ENCODE measurements around the gene RNF41.

DNA sequence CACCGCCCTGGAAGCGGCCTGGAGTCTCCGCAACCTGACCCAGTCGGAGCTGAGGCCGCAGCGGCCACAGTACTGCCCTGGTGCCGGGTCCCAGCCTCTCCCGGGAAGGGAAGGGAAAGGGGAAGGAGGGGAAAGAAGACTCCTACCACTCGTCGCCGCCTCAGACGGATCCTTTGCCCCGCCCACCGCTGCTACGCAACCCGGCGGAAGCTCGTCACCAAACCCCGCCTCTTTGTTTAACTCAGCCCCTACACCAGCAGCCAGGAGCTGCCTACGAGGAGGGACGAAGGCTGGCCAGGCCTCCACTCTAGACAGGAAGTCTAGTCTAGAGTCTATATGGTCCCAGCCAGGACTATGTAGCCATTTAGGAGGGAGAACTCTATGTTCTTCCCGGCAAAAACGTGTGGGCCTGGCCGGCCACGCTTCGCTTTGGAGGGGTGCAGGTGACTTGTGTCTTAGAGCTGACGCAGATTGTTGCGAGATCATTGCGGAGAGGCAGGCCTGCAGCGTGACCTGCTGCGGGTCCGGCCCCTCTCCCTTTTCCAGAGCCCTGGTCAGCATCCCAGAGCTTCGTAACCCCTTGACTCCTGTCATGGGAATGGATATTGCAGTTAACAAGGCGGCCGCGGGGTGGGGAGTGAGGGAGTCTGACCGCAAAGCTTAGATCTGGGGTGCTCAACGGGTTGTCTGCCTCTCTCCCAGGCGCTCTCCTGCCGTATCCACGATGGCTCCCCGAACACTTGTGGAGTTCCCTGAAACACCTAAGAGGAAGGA lies at the start of gene RNF41:
- TF ChIP-seq, protein P1, sequence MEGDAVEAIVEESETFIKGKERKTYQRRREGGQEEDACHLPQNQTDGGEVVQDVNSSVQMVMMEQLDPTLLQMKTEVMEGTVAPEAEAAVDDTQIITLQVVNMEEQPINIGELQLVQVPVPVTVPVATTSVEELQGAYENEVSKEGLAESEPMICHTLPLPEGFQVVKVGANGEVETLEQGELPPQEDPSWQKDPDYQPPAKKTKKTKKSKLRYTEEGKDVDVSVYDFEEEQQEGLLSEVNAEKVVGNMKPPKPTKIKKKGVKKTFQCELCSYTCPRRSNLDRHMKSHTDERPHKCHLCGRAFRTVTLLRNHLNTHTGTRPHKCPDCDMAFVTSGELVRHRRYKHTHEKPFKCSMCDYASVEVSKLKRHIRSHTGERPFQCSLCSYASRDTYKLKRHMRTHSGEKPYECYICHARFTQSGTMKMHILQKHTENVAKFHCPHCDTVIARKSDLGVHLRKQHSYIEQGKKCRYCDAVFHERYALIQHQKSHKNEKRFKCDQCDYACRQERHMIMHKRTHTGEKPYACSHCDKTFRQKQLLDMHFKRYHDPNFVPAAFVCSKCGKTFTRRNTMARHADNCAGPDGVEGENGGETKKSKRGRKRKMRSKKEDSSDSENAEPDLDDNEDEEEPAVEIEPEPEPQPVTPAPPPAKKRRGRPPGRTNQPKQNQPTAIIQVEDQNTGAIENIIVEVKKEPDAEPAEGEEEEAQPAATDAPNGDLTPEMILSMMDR (IDR thresholded peaks at IDR 0.05; ENCODE audit: low read length) = no peak
- TF ChIP-seq EZH2 (optimal IDR thresholded peaks at IDR 0.05; ENCODE audit: low read depth, low read length) = no peak
